SH-SY5Y (cell line): ENCODE measurements around the gene NCK2.

ENCODE experiments used
- GATA2 ChIP-seq: IDR thresholded peaks from 2 replicates; pipeline ENCODE4 v1.6.1; 2011; ENCODE audit warnings: mild to moderate bottlenecking, low read depth, low read length
- GATA3 ChIP-seq: IDR thresholded peaks from 2 replicates; pipeline ENCODE4 v1.6.1; 2011; ENCODE audit warnings: low read depth, mild to moderate bottlenecking, low read length, moderate library complexity

NCK2 gene

DNA sequence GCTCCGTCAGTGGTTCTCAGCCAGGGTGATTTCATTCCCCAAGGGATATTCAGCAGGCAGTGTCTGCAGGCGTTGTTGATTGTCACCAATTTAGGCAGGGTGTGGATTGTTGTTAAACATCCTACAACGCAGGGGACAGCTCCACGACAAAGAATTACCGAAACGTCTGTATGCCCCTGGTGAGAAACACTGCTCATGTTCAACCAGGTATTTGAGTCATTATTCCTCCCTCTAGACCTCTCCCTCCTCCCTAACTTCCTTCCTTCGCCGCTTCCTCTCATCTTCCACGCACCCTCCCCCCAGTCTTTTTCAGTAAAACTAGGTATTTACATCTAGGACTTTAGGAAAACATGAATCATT lies 50.8 kb downstream of the NCK2 start:
- no peak for TF ChIP-seq GATA2
- TF ChIP-seq GATA3, result no peak

DNA sequence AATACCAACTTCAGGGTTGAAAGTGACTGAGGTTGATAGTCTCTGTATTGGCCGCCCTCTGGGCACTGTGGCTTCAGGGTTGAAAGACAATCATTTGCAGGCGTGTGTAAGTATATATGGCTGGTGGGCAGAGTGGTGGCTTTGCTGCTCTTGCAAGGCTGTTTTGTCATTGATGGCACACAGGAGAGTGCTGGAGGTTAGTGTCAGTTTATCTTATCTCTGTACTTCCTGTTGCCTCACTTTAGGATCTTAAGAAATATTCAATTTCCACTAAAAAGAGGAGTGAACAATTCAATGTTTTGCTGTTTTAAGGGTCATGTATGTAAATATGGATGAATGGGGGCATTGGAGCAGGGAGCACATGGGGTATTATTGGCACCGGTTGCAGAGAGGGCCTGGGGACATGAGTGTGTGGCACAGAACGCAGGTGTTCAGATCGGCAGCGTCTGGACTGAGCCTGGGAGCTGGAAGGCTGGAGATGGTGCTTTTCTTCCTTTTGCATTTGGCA lies 51.5 kb downstream of the NCK2 start:
- TF ChIP-seq GATA3 (no peak), GATA2 (no peak)

DNA sequence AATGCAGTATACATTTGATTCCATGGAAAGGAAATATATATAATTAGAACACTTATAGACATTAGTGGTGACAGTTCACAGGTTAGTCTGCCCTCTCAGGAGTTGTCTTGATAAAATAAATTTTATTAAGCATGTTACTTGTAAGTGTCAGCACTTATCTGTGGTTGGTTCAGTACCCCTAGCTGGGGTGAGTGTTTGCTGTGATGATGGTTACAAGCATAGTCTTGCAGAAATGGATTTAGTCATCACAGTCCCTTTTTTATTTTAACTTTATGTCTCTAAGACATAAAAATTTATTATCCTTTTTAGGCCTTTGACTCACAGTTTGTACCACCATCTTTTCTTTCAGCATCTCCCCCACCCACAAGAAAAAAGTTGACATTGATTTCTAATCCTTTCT lies 52.1 kb downstream of the NCK2 start:
- TF ChIP-seq GATA2 (no peak), GATA3 (no peak)

DNA sequence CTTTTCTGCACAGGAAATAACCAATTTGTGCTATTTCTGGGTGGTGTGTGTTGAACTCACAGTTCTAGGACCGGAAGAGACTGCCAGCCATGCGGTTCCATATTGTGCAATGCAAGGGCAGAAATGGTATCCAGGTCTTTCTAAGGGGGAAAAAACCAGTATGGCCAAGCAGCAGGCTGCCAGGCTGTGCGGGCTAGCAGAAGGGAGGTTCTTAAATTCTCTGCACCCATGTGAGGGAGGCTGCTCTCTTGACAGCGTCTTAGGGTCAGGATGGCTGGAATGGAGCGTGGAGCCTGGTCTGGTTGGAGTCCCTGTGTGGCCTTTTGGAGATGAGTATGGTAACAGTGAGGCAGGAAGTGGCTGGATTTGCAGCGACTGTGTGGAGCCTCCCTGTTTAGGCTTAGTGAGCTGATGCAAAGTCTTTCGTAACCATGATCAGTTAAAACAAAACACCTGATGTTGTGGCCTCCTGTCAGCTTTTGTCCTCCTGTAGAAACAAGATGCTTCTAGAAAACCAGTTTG lies 52.6 kb downstream of the NCK2 start:
- no peak for TF ChIP-seq GATA2
- no peak for TF ChIP-seq GATA3

DNA sequence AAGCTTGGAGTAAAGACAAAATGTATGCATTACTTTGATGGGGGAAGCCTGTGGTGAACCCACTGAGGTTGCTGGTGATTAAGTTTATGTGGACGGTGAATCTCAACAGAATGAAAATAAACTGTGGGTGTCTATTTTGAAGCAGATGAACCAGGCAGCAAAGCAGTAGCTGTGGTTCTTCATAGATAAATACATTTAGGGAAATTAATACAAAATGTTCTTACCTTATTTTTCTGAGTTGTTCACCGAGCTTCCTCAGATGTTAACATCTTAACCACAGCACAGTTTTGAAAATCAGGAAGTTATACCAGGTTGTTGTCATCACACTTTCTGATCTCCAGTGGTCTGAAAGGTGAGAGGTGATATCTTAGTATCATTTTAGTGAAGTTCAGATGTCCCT lies 53.9 kb downstream of the NCK2 start:
- no peak for TF ChIP-seq GATA3
- no peak for TF ChIP-seq GATA2

DNA sequence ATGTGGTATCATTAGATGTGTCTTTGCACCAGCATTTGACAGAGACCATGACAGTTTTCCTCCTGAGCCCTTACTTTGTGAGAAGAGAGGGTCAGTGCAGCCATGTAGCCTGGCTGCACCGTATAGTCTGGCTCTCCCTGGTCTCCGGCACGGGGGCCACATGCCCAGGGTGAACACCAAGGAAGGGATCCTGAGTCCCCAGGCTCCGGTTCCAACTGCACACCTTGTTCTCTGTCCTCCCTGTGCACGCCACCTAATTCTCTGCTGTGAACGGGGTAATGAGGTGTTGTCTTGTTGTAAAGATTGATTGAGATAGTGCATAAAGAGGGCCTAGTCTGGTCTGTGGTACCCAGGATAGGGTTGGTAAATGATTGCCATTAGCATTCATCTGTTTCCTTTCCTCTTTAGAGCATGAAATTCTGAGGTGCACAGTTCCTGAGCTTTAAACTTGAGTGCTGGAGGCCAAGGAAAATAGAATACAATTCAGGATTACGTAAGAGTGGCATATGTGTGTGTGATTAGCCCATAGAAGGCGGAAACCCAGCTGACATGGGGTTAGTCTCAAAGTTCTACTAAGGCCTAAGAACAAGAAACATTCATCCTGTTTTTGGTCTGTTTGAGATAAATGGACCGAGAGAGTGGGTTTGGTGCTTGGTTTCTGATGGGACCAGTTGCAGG lies 55.5 kb downstream of the NCK2 start:
- no peak for TF ChIP-seq GATA3
- TF ChIP-seq GATA2, result no peak

DNA sequence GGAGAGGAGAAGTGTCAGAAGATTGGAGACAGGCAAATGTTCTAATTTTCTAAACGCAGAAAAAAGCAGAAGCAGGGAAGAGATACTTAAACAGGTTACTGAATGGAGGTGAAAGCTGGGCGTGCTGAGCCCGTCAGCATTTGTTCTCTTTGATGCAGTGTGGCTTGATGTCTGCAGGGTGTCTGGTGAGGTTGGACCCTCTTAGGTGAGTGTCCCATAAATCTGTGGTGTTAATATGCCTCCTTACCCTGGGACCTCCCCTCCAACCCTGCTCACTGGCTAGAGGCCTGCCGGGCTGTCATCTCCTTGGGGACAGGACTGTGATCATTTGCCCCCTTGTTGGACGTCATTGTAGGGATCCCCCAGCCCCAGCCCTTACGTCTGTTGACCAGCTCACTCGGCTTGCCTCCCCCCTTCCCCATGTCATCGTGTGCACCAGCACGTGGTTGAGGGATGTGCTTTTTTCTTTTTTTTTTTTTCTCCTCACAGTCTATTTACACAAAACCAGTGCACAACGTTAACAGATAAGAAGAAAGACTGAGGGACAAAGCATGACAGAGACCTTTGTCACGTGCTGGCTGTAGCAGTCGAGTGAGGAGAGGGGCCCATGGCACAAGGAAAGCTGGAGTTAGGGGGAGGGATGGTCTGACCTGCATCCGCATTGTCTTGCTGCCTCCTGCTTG lies 56.4 kb downstream of the NCK2 start:
- TF ChIP-seq GATA3, result no peak
- TF ChIP-seq GATA2, result no peak

DNA sequence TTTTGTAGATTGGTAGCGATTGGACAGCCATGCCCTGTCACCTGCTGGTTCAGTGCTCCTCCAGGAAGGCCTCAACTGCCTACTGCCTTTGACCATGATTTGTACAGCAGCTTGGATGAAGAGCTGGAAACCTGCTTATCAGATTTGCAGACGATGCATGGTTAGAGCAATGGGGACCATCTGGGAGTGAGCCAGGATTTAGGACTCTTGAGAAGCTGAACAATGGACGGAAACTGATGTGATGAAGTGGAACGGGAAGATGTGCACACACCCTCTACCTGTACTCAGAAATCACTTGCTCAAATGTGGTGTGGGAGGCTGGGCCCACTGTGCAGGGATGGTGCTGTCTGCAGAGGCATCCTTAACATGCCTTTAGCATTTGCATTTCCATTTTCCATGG lies 57.2 kb downstream of the NCK2 start:
- no peak for TF ChIP-seq GATA3
- TF ChIP-seq GATA2, result no peak

DNA sequence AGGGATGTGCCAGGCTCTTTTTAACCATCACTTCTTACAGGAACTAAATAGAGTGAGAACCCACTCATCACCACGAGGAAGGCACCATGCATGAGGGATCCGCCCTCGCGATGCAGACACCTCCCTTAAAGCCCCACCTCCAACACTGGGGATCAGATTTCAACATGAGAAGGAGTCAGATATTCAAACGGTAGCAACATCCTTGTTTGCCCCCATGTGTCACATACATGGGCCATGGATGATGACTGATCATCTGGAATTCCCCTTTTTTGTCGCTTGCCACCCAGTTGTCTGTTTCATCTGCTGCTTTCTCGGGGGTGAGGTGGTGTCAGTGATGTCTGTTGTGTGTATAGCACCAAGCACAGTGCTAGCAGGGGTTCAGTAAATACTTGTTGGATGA lies 57.9 kb downstream of the NCK2 start:
- TF ChIP-seq GATA3, result no peak
- no peak for TF ChIP-seq GATA2

DNA sequence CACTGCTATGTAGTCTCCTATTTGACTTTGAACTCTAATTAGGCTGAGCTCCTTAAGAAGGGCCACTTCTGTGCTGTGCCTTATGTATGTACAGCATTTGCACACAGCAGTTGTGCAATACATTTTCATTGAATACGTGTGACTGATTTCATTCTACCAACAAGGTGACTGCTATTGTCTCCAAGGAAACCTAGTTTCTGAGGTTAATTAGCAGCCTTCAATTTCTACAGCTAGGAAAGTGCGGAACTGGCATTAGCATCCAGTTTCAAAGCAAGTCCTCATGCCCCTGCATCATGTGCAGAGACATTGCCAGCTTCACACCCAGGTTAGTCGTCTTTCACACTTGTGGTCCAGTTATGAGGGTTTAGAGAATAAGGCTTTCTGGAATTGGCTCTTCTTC lies 58.6 kb downstream of the NCK2 start:
- TF ChIP-seq GATA3 (no peak), GATA2 (no peak)

DNA sequence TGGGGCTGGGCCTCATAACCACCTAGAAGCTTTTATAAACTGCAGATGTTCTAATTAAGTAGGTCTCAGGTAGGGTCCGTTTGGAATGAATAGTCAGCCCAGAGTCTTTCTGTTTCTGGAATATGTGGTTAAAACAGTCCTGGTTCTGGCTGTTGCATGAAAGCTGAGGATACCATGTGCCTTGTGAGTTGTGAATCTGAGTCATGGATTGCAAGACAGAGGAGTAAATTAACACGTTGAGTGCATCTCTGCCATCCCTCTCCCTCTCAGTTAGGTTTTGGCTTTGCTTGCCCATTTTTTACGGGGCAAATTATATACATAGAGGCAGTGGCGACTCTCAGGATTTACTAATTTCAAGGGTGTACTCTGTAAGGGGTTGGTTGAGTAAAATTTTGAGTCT lies 59.1 kb downstream of the NCK2 start:
- no peak for TF ChIP-seq GATA2
- no peak for TF ChIP-seq GATA3

DNA sequence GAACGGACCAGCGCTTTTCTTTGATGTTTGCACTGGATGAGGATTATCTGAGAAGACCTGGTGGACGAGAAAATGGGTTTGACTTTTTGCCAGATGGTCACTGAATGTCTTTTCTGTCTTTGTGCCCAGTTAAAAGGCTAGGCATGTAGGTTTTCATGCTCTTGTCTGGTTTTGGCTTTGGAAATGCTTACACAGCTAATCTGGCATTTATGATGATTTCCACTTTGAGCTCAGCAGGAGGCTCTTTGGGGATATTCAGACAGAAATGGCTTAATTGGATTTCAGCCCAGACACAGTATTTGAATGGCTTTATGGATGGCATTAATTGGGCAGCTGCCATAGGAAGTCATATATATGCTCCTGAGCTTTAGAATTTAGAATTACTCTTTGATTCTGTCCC lies 59.6 kb downstream of the NCK2 start:
- no peak for TF ChIP-seq GATA2
- no peak for TF ChIP-seq GATA3

DNA sequence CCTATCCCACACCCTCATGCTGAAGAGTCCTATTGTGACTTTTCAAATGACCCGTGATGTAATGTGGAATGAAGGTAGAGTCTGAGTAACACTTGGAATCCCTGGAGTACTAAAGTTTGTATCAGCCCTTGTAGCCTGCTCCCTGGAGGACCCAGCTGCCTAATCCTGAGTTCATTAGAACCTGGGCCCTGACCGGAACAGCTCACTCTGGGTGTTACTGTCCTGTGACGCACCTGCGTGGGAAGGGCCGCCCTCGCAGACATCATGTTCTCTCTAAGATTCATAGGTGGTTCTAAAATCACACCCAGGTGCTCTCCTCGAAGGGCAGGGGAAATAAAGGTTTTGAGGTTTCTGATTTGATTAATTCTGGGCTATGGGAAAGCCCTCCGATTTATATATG lies 62.3 kb downstream of the NCK2 start:
- TF ChIP-seq GATA2 (no peak), GATA3 (no peak)

DNA sequence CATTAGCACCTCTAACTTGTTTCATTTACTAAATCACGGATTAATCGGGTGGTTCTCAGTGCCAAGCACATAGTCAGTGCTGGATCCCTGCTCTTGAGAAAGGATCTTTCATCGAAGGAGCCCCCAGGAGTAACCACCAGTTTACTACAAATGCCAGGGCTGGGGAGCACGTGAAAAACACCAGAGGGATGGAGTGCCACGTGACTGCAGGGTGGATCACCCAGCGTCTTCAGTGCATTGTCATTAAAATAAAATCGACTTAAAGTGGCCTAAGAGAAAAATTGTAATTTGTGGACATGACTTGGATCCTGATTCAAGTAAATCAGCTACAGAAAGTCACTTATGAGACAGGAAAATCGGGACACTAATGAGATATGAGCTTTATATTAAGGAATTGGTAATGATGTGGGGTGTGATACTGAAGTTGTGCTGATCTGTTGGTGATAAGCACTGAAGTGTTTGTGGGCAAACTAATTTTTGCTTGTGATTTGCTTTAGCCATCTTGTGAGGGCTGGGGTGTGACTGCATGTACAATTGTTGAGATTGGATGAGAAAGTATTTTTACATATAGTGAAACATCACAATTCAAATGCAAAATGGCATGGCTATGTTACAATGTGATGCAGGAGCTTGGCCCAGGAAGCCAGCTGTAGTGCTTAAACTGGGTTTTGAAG lies 63.8 kb downstream of the NCK2 start:
- TF ChIP-seq GATA3 (no peak), GATA2 (no peak)

DNA sequence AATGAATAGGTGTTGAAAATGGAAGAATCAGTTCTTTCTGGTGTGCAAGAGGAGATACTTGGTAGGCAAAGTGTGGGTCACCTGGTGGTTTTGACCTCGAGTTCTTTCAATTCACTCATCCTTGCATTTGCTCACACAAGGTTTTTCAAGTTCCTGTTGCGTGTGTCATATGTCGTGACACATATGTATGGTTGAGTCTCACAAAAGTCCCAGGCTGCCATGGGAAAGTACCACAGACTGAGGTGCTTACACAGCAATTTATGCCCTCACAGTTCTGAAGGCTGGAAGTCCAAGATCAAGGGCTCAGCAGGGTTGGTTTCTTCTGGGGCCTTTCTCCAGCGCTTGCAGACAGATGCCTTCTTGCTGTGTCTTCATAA lies 64.4 kb downstream of the NCK2 start:
- no peak for TF ChIP-seq GATA3
